NCI-H128 (cell line): ENCODE measurements around the gene KRT4.
"Not testable (repeated sequence)": the region's sequence is repeated elsewhere in the genome, so short reads cannot be mapped to it uniquely, and the experiment has no call there.

ENCODE experiments used
- DNase-seq: peaks from one replicate; lab custom pipeline; 2025; ENCODE audit not compliant: unreplicated experiment; lab: John Stamatoyannopoulos, UW

Gene KRT4

DNA sequence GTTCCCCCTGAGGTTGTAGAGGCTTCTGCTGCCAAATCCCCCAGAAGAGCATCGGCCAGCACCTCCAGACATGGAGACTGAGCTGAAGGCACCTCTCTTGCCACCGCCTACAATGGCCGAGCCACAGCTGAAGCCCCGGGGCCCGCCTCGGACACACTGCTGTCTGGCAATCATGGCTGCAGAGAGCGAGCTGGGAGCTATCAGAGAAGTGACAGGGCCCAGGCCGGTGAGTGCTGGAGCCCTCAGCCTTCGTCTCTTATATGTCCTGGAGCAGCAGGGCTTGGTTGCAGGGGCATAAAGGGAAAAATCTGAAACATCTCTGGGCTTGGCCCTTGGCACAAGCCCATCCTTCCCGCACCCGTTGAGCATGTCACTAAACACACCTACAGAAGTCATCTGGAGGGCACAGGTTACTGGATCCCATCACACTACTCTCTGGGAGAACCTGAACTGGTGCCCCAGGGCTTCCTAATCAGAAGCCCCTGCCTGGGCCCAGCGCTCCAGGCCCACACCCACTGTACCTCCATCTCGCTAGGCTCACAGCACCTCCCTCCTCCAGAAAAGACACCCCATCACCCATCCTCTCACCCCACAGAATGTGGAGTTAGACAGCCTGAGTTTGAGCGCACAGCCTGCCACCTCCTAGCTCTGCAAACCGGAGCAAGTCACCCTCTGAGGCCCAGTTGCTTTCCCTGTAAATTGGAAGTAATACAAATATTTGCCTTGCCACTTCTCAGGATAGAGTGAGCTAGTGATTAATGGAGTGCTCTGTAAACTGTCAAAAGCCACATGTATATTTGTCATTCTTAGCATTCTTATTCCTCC lies at the start of gene KRT4:
Gene KRT4, minus strand, starts transcription at position 232 of the 825 bp plus-strand sequence. Its CDS starts 58 bp downstream, at position 174.
- no peak for DNase-seq

DNA sequence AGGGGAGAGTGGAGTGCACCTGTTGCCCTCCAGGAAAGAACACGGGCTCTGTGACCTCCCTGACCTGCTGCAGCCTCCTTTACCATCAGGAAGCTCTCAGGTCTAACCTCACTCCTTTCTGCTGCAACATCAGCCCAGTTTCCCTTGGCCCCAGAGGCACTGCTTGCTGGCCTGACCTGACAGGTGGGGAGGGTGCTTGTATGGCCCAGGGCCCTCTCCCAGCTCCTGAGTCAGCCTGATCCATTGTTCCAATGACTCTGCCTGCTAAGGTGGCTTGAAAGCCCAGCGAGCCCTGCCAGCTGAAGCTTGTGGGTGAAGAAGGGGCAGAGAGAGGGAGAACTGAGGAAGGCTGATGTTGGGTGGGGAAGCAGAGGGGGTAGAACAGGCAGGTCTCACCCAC lies 48.1 kb upstream of the KRT4 start:
- no peak for DNase-seq

DNA sequence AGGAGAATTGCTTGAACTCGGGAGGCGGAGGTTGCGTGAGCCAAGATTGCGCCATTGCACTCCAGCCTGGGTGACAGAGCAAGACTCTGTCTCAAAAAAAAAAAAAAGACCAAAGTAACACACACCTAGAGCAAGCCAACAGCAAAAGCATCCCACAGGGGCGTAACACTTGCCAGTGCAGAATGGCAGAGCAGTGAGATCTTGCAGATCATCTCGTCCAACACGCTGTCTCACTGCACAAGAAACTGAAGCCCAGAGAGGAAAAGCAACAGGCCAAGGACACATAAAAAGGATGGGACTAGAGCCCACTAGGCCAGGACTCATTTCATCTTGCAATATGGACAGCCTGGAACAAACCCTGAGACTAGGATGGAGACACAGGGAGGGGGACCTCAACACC lies 47.6 kb upstream of the KRT4 start:
- no peak for DNase-seq

DNA sequence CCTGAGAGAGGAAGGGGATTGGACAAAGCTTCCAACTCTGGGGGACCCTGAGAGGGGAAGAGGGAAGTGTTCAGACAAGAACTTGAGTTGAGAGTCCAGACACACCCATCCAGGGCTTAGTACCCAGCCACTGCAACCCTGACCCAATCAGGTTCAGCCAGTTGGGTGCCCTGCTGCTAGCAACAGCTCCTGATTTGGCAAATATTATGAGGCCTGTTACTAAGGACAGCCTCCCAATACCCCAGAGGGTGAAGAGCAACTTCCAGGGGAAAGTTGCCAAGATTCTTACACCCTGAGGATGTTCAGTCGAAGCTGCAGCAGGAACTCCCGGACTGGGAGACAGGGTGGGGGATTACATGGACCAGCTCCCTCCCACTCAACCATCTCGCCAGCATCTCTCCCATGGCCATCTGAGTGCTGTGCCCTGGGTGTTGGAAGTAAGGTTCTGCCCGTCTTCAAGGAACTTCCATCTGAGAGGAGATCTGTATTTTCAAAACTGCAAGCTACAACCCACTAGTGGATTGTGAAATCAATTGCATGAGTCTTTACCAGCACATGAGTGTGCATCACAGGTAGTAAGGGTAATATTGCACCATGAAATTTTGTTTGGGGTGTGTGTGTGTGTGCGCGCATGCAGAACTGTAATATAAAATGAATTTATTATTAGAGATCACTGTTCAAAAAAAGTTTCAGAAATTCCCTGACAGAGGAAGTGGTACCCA lies 46.3 kb upstream of the KRT4 start:
- DNase-seq = no peak

DNA sequence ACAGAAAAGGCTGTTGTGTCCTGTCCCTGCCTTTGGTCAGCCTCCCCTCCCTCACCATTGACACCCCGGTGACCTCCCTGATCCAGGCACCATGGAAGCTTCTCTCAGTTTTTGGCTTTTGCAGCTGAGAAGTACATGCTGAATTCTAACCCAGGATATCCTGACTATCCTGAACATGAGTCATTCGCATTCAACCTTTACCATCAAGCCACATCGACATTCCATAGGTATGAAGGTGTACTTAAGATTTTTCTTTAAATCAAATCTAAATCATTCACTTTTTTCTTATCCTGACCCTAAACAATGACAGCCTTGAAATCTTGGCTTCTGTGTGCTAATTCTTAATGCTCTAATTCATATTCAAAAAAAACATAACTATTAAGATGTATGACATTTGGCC lies 43.6 kb upstream of the KRT4 start:
- no peak for DNase-seq

DNA sequence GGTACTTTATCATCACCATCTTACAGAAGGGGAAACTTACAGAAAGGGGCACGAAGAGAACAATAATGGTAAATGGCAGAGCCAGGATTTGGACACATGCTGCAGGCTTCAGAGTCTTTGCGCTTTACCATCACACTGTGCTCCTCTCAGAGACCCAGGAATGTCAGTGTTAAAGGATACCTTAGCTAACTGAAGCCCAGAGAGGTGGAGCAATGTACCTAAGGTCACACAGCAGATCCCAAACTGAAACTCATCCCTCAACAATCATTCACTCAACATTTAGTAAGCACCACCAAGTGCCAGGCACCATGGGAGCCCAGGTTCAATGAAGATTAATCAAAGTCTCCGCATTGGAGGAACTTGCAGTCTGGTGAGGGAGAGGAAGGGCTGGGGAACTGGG lies 42.9 kb upstream of the KRT4 start:
- no peak for DNase-seq

DNA sequence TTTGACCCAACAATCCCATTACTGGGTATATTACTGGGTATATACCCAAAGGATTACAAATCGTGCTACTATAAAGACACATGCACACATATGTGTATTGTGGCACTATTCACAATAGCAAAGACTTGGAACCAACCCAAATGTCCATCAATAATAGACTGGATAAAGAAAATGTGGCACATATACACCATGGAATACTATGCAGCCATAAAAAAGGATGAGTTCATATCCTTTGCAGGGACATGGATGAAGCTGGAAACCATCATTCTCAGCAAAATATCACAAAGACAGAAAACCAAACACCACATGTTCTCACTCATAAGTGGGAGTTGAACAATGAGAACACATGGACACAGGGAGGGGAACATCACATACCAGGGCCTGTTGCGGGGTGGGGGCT lies 42.2 kb upstream of the KRT4 start:
- not testable (repeated sequence) for DNase-seq

DNA sequence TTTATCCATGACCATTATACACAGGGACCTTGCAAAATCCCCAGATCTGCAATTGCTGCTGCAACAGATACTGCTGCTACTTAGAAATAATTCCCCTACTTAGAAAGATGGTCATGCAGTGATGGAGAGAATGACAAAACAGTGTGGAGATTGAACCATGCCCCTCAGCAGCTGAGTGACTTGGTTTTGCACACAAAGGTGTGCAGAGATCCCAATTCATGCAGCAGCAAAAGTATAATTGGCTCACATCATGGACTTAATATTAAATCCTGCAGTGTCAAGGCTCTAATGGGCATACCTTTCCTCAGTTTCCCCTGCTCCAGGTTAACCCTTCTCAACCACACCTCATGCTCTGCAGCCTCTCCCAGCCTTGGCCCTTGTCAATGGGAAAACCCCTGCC lies 37.9 kb upstream of the KRT4 start:
- no peak for DNase-seq

DNA sequence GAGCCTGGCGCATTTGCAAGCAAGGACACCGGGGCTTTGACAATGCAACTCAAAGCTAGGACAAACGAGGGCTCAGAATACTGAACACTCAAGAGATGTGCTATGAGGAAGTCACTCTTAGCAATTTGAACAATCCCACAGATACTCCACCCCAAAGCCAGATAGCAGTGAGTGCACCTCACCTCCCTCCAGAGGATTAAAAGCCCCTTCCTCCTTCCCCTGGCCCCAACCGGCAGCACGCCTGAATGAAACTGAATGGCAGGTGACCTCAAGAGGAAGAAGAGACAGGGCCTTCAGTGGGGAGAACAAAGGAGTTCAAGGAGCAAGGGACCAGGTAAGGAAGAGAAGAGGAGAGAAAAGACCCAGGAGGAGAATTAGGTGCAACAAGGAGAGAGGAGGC lies 36.8 kb upstream of the KRT4 start:
- DNase-seq = no peak

DNA sequence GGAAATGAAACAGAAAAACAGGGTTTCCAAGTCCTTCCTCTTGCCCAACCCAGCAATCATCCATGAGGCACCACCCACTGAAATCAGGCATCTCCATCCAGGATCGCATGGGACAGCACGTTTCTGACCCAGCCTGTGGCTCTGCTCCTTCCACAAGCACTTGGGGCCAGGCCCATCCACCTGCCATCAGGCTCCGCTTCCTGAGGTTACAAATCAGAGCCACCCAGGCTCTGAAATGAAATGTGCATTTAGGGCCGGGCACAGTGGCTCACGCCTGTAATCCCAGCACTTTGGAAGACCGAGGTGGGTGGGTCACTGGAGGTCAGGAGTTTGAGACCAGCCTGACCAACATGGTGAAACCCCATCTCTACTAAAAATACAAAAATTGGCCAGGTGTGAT lies 35.6 kb upstream of the KRT4 start:
- no peak for DNase-seq

DNA sequence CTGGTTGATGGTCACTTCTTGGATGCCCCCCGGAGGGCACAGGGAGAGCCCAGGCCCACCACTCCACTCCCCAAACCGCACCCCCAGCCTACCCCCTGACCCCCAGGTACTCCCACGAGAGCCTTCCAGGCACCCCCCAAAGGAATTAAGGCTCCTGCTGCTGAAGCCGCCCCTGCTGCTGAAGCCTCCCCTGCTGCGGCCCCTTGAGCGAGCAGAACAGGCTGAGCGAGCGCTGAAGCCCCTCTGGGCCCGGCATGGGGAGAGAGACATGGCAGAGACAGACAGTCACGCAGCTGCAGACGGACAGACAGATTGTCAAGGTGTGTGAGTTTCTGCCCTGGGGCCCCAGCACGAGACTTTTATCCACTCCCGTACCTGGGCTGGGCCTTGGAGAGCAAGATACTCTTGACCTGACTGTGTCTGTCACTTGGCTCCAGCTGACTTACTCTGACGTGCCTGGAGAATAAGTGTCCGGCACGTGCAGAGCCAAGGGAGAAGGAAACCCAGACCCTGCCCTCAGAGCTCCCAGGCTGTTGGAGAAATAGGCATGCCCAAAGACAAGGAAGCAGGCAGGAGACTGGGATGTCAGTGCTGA lies 34.8 kb upstream of the KRT4 start, which contains the start of gene KRT78:
Gene KRT78, minus strand, starts transcription at position 334 of the 595 bp plus-strand sequence. Its CDS starts 64 bp downstream, at position 270.
- DNase-seq = no peak

DNA sequence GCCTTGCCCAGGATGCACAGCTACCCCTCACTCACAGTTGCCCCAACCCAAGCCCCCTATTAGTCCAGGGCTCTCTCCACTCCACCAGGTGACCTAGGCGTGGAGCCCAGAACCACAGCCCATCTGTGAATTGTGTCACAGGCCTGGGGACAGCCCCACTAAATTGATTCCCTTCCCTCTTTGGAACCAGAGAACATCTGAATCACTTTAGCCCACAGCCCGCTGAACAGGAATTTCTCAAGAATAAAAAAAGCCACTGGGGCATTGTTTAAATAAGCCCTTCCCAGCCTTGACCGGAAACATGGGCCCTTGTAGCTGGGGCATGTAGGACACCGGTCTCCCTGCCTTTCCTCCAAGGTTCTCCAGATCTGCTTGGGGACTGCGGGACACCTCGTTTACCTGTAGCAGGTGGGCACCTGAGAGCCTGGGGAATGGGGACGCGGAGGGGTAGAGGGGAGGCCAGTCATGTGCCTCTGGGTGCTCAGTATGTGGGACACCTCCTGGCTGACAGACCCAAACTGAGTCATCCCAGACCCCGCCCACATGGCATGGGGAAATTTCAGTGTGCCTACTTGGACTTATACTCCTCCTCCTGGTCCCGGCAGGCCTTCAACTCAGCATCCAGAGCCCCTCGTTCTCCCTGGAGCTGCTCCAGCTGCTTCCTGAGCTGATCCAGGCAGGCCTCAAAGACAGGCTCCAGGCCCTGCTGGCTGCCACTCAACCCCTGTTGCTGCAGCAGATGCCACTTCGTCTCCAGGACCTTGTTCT lies 33.6 kb upstream of the KRT4 start:
- DNase-seq = no peak

DNA sequence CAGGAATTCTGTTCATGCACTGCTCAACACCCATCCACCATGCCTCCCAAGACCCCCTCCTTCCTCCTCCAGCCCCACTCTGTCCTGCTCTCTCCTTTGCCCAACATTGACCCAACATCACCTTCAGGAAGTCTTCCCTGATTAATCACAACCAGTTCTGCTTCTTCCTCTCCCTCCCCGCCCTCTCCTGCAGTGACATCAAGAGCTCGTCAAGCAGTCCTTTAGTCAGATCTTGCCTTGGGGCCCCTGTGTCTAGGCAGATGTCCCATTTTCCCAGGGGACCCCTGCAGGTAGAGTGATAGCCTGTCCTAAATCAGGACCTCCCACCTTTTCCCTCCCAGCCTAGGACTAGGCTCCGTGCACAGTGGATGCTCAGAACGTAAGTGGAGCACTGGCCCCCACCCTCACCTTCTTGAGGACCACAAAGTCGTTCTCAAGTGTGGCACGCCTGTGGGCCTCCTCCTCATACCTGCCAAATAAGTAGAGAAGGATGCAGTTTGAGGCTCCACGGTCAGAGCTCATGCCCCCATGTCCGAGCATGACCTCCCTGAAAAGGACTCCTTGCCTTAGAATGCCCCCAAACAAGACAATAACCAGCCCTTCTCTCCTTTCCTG lies 32.5 kb upstream of the KRT4 start:
- DNase-seq = no peak

DNA sequence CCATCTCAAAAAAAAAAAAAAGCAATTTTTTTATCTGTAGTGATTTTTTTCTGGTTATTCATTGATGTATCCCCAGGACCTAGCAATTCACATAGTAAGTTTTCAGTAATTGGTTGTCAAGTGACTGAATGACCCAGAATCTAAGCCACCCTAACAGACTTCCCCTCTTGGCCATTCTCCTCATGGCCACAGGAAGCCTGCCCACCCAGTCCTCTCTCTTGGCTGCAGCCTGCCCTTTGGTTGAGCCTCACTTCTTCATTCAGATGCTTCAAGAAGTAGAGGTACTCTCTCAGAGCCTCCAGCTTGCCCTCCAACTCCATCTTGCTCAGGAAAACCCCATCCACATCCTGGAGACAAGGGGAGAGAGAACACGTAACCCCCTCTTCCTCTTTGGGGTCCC lies 32.0 kb upstream of the KRT4 start:
- no peak for DNase-seq

DNA sequence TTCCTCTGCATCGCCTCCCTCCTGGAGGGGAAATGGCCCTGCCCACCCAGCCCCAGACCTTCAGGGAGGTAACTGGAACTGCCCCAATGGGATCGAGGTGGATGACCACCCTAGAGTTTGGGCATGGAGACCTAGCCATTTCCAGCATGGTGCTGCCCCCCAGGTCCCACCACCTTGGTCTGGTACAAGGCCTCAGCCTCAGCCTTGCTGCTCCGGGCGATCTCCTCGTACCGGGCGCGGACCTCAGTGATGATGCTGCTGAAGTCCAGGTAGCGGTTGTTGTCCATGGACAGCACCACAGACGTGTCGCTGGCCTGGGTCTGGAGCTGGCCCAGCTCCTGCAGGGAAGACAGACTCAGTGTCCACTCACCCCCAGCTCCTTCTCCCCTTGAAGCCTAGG lies 30.5 kb upstream of the KRT4 start:
- DNase-seq = no peak

DNA sequence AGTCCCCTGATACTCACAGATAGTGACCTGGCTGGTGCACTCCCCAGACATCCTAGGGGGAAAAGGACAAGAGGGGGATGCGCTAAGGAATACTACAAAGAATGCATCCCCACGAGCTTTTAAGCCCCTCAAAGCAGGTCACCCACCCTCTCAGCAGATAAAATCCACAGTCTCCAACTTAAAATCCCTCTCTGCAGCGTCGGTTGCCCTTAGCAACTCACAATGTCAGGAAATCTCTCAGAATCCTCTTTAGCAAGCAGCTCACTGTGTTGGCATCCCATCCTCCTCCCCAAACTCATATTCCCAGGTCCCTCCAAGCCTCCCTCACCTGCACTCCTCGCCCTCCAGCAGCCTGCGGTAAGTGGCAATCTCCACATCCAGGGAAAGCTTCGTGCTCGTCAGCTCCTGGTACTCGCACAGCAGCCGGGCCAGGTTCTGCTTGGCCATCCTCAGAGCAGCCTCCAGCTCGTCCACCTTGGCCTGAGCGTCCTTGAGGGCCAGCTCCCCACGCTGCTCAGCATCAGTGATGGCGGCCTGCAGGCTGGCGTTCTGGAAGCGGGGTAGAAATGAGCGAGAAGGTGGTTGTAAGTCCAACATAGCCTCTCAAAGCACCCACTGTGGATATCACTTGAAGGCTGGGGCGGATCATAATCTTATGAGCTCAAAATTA lies 25.7 kb upstream of the KRT4 start:
- no peak for DNase-seq

DNA sequence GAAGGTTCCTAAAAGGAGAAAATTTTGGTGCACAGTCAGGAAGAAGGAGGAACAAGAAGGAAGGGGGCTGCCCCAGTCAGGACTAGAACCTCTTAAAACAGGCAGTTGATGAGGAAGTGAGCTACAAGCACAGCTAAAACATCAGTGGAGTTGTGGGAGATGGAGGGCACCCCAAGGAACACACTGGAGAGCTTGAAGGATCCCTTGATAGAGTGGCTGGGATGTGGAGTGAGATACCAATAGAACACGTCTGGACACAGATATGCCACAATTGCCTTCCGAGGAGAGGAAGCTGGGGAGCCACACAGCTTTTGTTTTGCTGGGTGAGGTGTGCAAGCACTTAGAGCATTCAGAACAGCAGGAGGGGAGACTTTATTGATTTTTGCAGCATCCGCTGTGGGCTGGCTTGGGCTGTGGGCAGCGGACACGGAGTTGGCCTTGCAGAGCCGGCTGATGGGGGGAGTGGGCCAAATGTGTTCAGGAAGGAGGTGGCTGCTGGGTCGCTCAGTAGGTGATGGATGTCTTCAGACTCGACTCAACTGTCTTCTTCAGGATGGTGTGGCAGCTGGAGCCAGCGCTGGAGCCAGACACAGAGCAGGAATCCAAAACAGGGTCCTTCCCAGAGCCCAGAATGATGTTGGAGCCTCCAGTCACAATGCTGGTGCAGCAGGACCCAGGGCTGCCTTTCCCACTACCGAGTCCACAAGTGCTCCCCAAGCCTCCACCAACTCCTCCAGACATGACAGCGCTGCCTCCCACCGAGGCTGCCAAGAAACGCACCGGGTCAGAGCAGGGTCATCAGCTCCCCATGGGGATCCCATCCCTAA lies 24.9 kb upstream of the KRT4 start:
- DNase-seq = no peak

DNA sequence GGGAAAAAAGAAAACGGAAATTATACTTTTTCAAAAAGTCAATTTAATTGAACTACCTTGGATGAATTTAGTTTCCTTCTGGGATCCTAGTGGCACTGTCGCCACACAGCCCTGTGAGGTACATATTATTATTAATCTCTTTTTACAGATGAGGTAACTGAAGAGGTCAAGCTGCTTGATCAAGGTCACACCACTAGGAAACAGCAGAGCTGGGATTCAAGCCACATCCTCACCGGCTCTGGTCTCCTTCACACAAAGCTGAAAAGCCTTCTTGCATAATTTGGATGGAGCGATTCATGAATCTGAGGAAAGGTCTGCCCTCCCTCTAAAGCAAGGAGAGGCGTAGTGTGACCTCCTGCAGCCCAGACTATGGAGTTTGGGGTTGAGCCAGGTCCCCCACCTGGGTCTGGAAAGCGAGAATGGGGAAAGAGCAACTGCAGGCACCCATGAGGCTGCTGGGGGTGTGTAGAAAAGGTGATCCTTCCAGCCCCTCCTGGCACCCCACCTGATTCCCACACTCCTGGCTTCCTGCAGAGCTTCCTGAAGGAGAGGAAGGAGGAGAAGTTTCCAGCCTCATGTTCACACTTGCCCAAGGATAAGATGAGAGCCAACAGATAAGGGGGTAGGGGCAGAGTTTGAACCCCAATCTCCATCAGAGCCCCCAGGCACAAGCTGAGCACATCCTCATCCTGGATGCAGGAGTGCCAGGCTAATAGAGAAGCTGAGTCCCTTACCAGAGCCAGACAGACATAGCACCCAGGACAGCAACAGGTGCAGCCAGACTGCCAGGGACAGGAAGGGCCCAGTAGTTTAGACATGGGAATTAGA lies 24.1 kb upstream of the KRT4 start:
- DNase-seq = no peak

DNA sequence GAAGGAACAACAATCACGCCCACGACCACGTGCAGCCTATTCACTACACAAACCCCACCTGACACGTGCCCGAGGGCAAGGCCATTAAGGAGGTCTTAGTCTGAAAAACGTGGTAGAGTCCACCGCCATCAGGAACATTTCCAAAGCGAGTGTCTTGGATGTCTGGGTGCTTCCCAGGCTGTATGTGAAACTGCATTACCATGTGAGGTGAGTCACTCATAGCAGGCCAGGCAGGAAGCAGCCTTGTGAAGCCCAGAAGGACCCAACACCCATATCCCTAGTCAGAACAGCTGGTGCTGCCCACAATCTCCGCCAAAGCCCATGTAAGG lies 23.5 kb upstream of the KRT4 start:
- no peak for DNase-seq
